GM12878 (cell line): ENCODE measurements around the gene CMA1.

Experiments
- CREB1 ChIP-seq: IDR thresholded peaks from 2 replicates; pipeline ENCODE4 v1.6.1; 2012; ENCODE audit warnings: low read depth, mild to moderate bottlenecking, inconsistent platforms
- EP300 ChIP-seq, 2 experiments: fragments of 150-350 bp in 1 of 2; IDR thresholded peaks; 2 replicates each; pipeline ENCODE4 v1.6.1; 2011 to 2012; ENCODE audit warnings: low read depth in 2 of 2, low read length in 2 of 2, borderline replicate concordance in 1 of 2, improper control_type of control experiment in 1 of 2, inconsistent platforms in 1 of 2; ENCODE audit not compliant: control insufficient read depth in 1 of 2
- ESRRA ChIP-seq: IDR thresholded peaks from 2 replicates; pipeline ENCODE4 v1.6.1; 2012; ENCODE audit warnings: mild to moderate bottlenecking, low read length, improper control_type of control experiment
- EZH2 ChIP-seq: IDR thresholded peaks from 2 replicates; pipeline ENCODE4 v1.6.1; 2012; ENCODE audit warnings: low read depth, mild to moderate bottlenecking, control low read depth, inconsistent platforms, low read length, borderline replicate concordance; ENCODE audit not compliant: control insufficient read depth
- PAX5 ChIP-seq: IDR thresholded peaks from 2 replicates; pipeline ENCODE4 v1.6.1; 2011; ENCODE audit warnings: low read depth, low read length, borderline replicate concordance
- POLR2A ChIP-seq: IDR thresholded peaks from 2 replicates; pipeline ENCODE4 v1.6.1; 2011; ENCODE audit warnings: low read depth, mild to moderate bottlenecking, low read length
- TF ChIP-seq, protein P1 (sequence below), 3 experiments: IDR thresholded peaks in 2 of 3; conservative IDR thresholded peaks in 1 of 3; 2 replicates each; pipeline ENCODE4 v1.5.1; 2011; ENCODE audit warnings: low read depth in 3 of 3, low read length in 3 of 3, mild to moderate bottlenecking in 3 of 3, control low read depth in 2 of 3, moderate library complexity in 2 of 3, inconsistent platforms in 1 of 3, mixed read lengths in 1 of 3; ENCODE audit not compliant: control insufficient read depth in 2 of 3, insufficient read depth in 1 of 3; ENCODE audit errors: extremely low read depth in 1 of 3

DNA sequence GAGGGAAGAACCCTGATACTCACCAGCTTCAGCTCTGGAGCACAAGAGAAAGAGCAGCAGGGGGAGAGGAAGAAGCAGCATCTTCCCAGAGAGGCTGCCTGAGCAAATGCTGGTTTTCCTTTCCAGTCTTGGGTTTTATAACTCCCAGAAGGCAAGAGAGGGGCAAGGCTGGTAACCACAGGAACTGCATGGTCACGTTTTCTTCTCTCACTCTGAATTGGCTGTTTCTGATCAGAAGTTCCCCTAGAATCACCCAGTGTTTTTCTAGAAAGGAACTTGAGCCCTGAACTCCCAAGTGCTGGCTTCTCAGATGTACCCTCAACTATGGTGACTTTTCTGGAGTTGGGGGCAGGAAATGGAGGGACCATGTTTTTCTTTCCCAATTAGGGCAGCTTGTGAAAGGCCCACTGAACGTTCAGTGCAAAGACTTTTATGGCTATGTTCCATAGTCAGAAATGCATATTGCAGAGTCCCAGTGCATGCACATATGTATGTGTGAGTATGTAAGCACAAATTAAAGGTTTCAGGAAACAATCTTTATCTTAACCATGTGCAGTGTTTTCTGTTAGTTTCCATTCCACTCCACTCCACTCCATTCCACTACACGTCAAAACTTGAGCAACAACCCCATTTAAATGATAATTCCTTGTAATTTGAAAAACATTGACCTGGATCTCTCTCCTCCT lies at the start of gene CMA1:
- TF ChIP-seq, protein P1, sequence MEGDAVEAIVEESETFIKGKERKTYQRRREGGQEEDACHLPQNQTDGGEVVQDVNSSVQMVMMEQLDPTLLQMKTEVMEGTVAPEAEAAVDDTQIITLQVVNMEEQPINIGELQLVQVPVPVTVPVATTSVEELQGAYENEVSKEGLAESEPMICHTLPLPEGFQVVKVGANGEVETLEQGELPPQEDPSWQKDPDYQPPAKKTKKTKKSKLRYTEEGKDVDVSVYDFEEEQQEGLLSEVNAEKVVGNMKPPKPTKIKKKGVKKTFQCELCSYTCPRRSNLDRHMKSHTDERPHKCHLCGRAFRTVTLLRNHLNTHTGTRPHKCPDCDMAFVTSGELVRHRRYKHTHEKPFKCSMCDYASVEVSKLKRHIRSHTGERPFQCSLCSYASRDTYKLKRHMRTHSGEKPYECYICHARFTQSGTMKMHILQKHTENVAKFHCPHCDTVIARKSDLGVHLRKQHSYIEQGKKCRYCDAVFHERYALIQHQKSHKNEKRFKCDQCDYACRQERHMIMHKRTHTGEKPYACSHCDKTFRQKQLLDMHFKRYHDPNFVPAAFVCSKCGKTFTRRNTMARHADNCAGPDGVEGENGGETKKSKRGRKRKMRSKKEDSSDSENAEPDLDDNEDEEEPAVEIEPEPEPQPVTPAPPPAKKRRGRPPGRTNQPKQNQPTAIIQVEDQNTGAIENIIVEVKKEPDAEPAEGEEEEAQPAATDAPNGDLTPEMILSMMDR (IDR thresholded peaks at IDR 0.05 in 2 of 3, conservative IDR thresholded peaks at IDR 0.05 in 1 of 3; ENCODE audit: control insufficient read depth in 2 of 3, extremely low read depth in 1 of 3, insufficient read depth in 1 of 3, low read depth in 3 of 3, low read length in 3 of 3), result no peak
- no peak for TF ChIP-seq EZH2
- TF ChIP-seq EP300 (IDR thresholded peaks at IDR 0.05; ENCODE audit: borderline replicate concordance in 1 of 2, control insufficient read depth in 1 of 2, low read depth in 2 of 2, low read length in 2 of 2), result no peak
- no peak for TF ChIP-seq PAX5
- TF ChIP-seq ESRRA, result no peak
- TF ChIP-seq CREB1, result no peak
- TF ChIP-seq POLR2A, result no peak
